Heart left ventricle (tissue), 16 donors: Measurements from ENCODE around the gene EVX1. TPM values are rescaled to one million over a fixed set of nuclear protein-coding genes. Genes with fewer than 3 reads are reported as not detected.

ENCODE experiments used
- ATAC-seq, 4 donors: fragments of 200-7000 bp; cut with Tn5 transposase; one replicate each; pipeline ENCODE4 v1.9.1; 2020 to 2022; ENCODE audit warnings: moderate library complexity in 4 of 4, mild to moderate bottlenecking in 3 of 4, moderate number of reproducible peaks in 1 of 4
- DNase-seq, 5 donors: peaks; one replicate each; pipeline ENCODE4 v3.0.0-alpha.2; 2020
- H3K27ac ChIP-seq, 12 donors: fragments of 200-600 bp; sonication (generic) in 4 of 12; one replicate each; pipeline versions ENCODE4 v1.5.0 to v1.8.0; 2016 to 2022; ENCODE audit warnings: mild to moderate bottlenecking in 2 of 12
- H3K27me3 ChIP-seq, 9 donors: fragments of 200-600 bp; sonication (generic) in 2 of 9; one replicate each; pipeline versions ENCODE4 v1.5.1 to v1.8.0; 2016 to 2022; ENCODE audit warnings: mild to moderate bottlenecking in 3 of 9
- H3K36me3 ChIP-seq, 9 donors: fragments of 200-600 bp; sonication (generic) in 2 of 9; one replicate each; pipeline versions ENCODE4 v1.5.0 to v1.8.0; 2018 to 2022; ENCODE audit warnings: mild to moderate bottlenecking in 2 of 9
- H3K4me1 ChIP-seq, 12 donors: fragments of 200-600 bp; sonication (generic) in 4 of 12; one replicate each; pipeline versions ENCODE4 v1.5.0 to v1.8.0; 2016 to 2022; ENCODE audit warnings: mild to moderate bottlenecking in 3 of 12
- H3K4me3 ChIP-seq, 12 donors: fragments of 200-600 bp; sonication (generic) in 4 of 12; one replicate each; pipeline versions ENCODE4 v1.5.0 to v1.8.0; 2017 to 2022; ENCODE audit warnings: mild to moderate bottlenecking in 9 of 12, moderate library complexity in 4 of 12
- H3K9me3 ChIP-seq, 12 donors: fragments of 200-600 bp; sonication (generic) in 4 of 12; one replicate each; pipeline versions ENCODE4 v1.5.0 to v1.8.0; 2016 to 2022; ENCODE audit warnings: mild to moderate bottlenecking in 1 of 12
- CTCF ChIP-seq, 12 donors: fragments of 200-600 bp; sonication (generic) in 4 of 12; IDR thresholded peaks; one replicate each; pipeline versions ENCODE4 v1.5.0 to v1.8.0; 2018 to 2022; ENCODE audit warnings: antibody characterized with exemption in 12 of 12, mild to moderate bottlenecking in 5 of 12
- POLR2A ChIP-seq, 2 donors: fragments of 450-650 bp; IDR thresholded peaks; one replicate each; pipeline ENCODE4 v1.6.1; 2017; ENCODE audit warnings: antibody characterized with exemption in 2 of 2, mild to moderate bottlenecking in 2 of 2, moderate library complexity in 2 of 2
- WGBS, 4 donors: extraction: QIAGEN DNeasy Blood & Tissue Kit in 2 of 4; methylation state at CpG; one replicate each; pipeline versions ENCODE4 v1.1.5 to v1.1.7; 2013 to 2018; 5-methylcytosine and 5-hydroxymethylcytosine counted together
- intact Hi-C, 10 donors: fragments of 100-400 bp; cut with DNase I; formaldehyde crosslinking; loops; one replicate each; pipeline versions ENCODE4 v1.11.1 to v1.14.2; 2022
- polyA plus RNA-seq, 2 donors: library from polyadenylated mRNA; stranded (reverse); fragments of 200-250 nt; gene quantifications; one replicate each; pipeline ENCODE4 v1.2.3, GENCODE V29; 2013
- total RNA-seq, 9 donors: library from RNA; depleted of rRNA in 2 of 9; stranded (reverse); fragments of >200 nt in 2 of 9; fragmentation: NEBNext Ultra II Directional in 3 of 9; extraction: Animal tissue kit (Norgen Biotek cat#: 25700) in 3 of 9; gene quantifications; one replicate each; pipeline versions ENCODE4 v1.1.0 to v1.2.4, GENCODE V29; 2016 to 2023
- donor health status: ischemic (EF 13 %, LVEDD 7.1; RV severe dilation, severe dysfunction).
- donor health status: healthy with polysubstance abuse.
- donor health status: DM: no; HTN: yes; CAD: no.
- donor health status: DM: no; HTN: no; CAD: no.
- donor health status: ischemic (EF 25% LVEDD 6.9; RV normal size, moderate dysfunction).
- donor health status: ischemic (EF 25% LVEDD 5.7; RV mildly dilated, moderate dysfunction).
- donor health status: healthy.
- donor health status: DM: yes; HTN: yes; CAD: no.
- donor health status: ischemic (EF 35%, LVEDD 5.7; RV mildly dilated, moderate dysfunction).
- donor health status: nonischemic (EF 11% LVEDD 7.7; RV severe dilation, severe dysfunction).
- donor health status: DM: yes; HTN: yes; CAD: no.
- donor health status: PGD.
- donor health status: ischemic (EF 29% LVEDD 5.4; RV normal size, mild dysfunction).
- donor health status: nonischemic (EF 23%, LVEDD 6.1; RV moderate dilation, normal function).

The EVX1 gene
- total and polyA plus RNA-seq, 11 donors, result not detected

- no peaks in the 10 kb centered on the region for H3K4me1 ChIP-seq
- 84 to 88% (median 86%) methylated on average over 4 of the region's 4 CpGs for WGBS, 4 donors
These were observed 19.5 kb downstream of the EVX1 start for GRCh38 chr7:27262121-27262520.

GRCh38 chr7:27263781-27264180 lies 21.2 kb downstream of the EVX1 start:
- intact Hi-C loops, result no loop called here
- no peaks in the 10 kb centered on the region for H3K36me3 ChIP-seq
- peaks cover 0 to 38% (median 3%) of the 10 kb centered on the region in 9 donors for H3K27me3 ChIP-seq
- ATAC-seq (no peak), DNase-seq (no peak)
- no peaks in the 10 kb centered on the region for H3K4me1 ChIP-seq
- H3K4me3 ChIP-seq, result no peak overlapping the region
- TF ChIP-seq POLR2A (IDR thresholded peaks at IDR 0.05), result no peak
- no peak for TF ChIP-seq CTCF (IDR thresholded peaks at IDR 0.05)
- WGBS, 4 donors, result 37 to 77% (median 56%) methylated on average over 2 of the region's 2 CpGs
- H3K27ac ChIP-seq, result no peak overlapping the region
- H3K9me3 ChIP-seq, result no peaks in the 10 kb centered on the region

More at GRCh38 chr7:27262121-27262520, 19.5 kb downstream of the EVX1 start:
- H3K9me3 ChIP-seq, result no peaks in the 10 kb centered on the region
- H3K27ac ChIP-seq, result no peak overlapping the region
- H3K36me3 ChIP-seq, result no peaks in the 10 kb centered on the region
- DNase-seq (no peak), ATAC-seq (no peak)
- H3K27me3 ChIP-seq, result peaks cover 0 to 40% (median 3%) of the 10 kb centered on the region in 9 donors
- H3K4me3 ChIP-seq, result no peak overlapping the region
- intact Hi-C loops, result no loop called here
- TF ChIP-seq POLR2A (IDR thresholded peaks at IDR 0.05) (no peak), CTCF (IDR thresholded peaks at IDR 0.05) (no peak)

- Histone ChIP-seq H3K9me3 (peaks cover 0 to 24% (median 14%) of the 10 kb centered on the region in 12 donors), H3K4me1 (no peaks in the 10 kb centered on the region), H3K27me3 (peaks cover 0 to 16% (median 4%) of the 10 kb centered on the region in 9 donors), H3K4me3 (no peak overlapping the region), H3K27ac (no peak overlapping the region), H3K36me3 (no peaks in the 10 kb centered on the region)
- intact Hi-C loops, result no loop called here
- DNase-seq (no peak), ATAC-seq (no peak)
- TF ChIP-seq CTCF (IDR thresholded peaks at IDR 0.05), result no peak
- TF ChIP-seq POLR2A (IDR thresholded peaks at IDR 0.05), result no peak
- WGBS, 4 donors, result 77 to 83% (median 81%) methylated on average over 14 of the region's 14 CpGs
These were observed 26.9 kb downstream of the EVX1 start for GRCh38 chr7:27269455-27269854.

- 85 to 92% (median 88%) methylated on average over 1 of the region's 1 CpG for WGBS, 4 donors
- H3K4me1 ChIP-seq, result no peaks in the 10 kb centered on the region
- TF ChIP-seq POLR2A (IDR thresholded peaks at IDR 0.05) (no peak), CTCF (IDR thresholded peaks at IDR 0.05) (no peak)
- ATAC-seq (no peak), DNase-seq (no peak)
- no peaks in the 10 kb centered on the region for H3K36me3 ChIP-seq
- H3K9me3 ChIP-seq, result peaks cover 0 to 24% (median 14%) of the 10 kb centered on the region in 12 donors
- no peak overlapping the region for H3K27ac ChIP-seq
- peaks cover 0 to 16% (median 0%) of the 10 kb centered on the region in 9 donors for H3K27me3 ChIP-seq
- H3K4me3 ChIP-seq, result no peak overlapping the region
- intact Hi-C loops, result no loop called here
These were observed 28.8 kb downstream of the EVX1 start for GRCh38 chr7:27271384-27271783.
